HepG2 (cell line): ENCODE results near the gene BATF2. TPM values are rescaled to one million over a fixed set of nuclear protein-coding genes. Genes with fewer than 3 reads are reported as not detected.

ENCODE experiments used
- DBP ChIP-seq: sonication (generic); formaldehyde crosslinking; IDR thresholded peaks from 2 replicates; pipeline ENCODE4 v1.4.0; 2020; ENCODE audit warnings: missing genetic modification reagents; ENCODE audit errors: not compliant biosample characterization
- FOXC1 ChIP-seq: sonication (generic); formaldehyde crosslinking; IDR thresholded peaks from 2 replicates; pipeline ENCODE4 v1.8.0; 2022; ENCODE audit warnings: mild to moderate bottlenecking, missing genetic modification reagents, borderline replicate concordance
- GABPA ChIP-seq, 2 experiments: IDR thresholded peaks; 2 replicates each; pipeline ENCODE4 v1.6.1; 2011 to 2016; ENCODE audit warnings: low read depth in 2 of 2, low read length in 1 of 2, missing biosample characterization in 1 of 2, missing genetic modification characterization in 1 of 2
- GLI4 ChIP-seq: sonication (generic); formaldehyde crosslinking; IDR thresholded peaks from 2 replicates; pipeline ENCODE4 v1.5.1; 2020; ENCODE audit warnings: missing genetic modification reagents, mild to moderate bottlenecking, moderate library complexity, borderline replicate concordance
- GTF2F1 ChIP-seq: fragments of 150-350 bp; IDR thresholded peaks from 2 replicates; pipeline ENCODE4 v1.6.1; 2014; ENCODE audit warnings: low read length
- HDAC6 ChIP-seq: fragments of 200-600 bp; sonication (generic); IDR thresholded peaks from 2 replicates; pipeline ENCODE4 v1.7.0; 2017; ENCODE audit warnings: mild to moderate bottlenecking, antibody characterized with exemption, low read length, low read depth
- KDM1A ChIP-seq: IDR thresholded peaks from 2 replicates; pipeline ENCODE4 v1.6.1; 2016; ENCODE audit warnings: missing compliant biosample characterization
- NCOA5 ChIP-seq: sonication (generic); formaldehyde crosslinking; IDR thresholded peaks from 2 replicates; pipeline ENCODE4 v1.4.0; 2020; ENCODE audit warnings: missing genetic modification reagents
- PLRG1 ChIP-seq: fragments of 450-650 bp; conservative IDR thresholded peaks from 2 replicates; pipeline ENCODE4 v1.6.1; 2016
- RNF2 ChIP-seq: fragments of 450-650 bp; conservative IDR thresholded peaks from 2 replicates; pipeline ENCODE4 v1.6.1; 2016; ENCODE audit warnings: low read depth
- SMAD1 ChIP-seq: sonication (generic); formaldehyde crosslinking; IDR thresholded peaks from 2 replicates; pipeline ENCODE4 v1.4.0; 2020; ENCODE audit warnings: missing genetic modification reagents, low read depth, mild to moderate bottlenecking, borderline replicate concordance
- TBX2 ChIP-seq: sonication (generic); formaldehyde crosslinking; IDR thresholded peaks from 2 replicates; pipeline ENCODE4 v1.5.0; 2020; ENCODE audit warnings: missing genetic modification reagents, mild to moderate bottlenecking, borderline replicate concordance
- ZNF329 ChIP-seq: sonication (generic); formaldehyde crosslinking; IDR thresholded peaks from 2 replicates; pipeline ENCODE4 v1.9.0; 2021; ENCODE audit warnings: low read depth, mild to moderate bottlenecking, missing genetic modification reagents
- ZNF34 ChIP-seq: sonication (generic); formaldehyde crosslinking; IDR thresholded peaks from 2 replicates; pipeline ENCODE4 v1.4.0; 2020; ENCODE audit warnings: mild to moderate bottlenecking, missing genetic modification reagents, borderline replicate concordance
- ZNF44 ChIP-seq: sonication (generic); formaldehyde crosslinking; IDR thresholded peaks from 2 replicates; pipeline ENCODE4 v1.5.1; 2020; ENCODE audit warnings: mild to moderate bottlenecking, missing genetic modification reagents
- ZNF780A ChIP-seq: sonication (generic); formaldehyde crosslinking; IDR thresholded peaks from 2 replicates; pipeline ENCODE4 v1.8.0; 2022; ENCODE audit warnings: mild to moderate bottlenecking, missing genetic modification reagents, moderate library complexity
- ZSCAN12 ChIP-seq: sonication (generic); formaldehyde crosslinking; IDR thresholded peaks from 2 replicates; pipeline ENCODE4 v1.9.0; 2021; ENCODE audit warnings: mild to moderate bottlenecking, missing genetic modification reagents
- ZSCAN22 ChIP-seq: sonication (generic); formaldehyde crosslinking; IDR thresholded peaks from 2 replicates; pipeline ENCODE4 v1.4.0; 2020; ENCODE audit warnings: mild to moderate bottlenecking, missing genetic modification reagents
- polyA plus RNA-seq, 8 experiments: library from polyadenylated mRNA; depleted of rRNA in 3 of 8; stranded (reverse) in 7 of 8; unstranded in 1 of 8; fragments of >200 nt; fragmentation: Illumina TruSeq in 4 of 8; extraction: Trizol in 4 of 8; gene quantifications; 2 replicates each; pipeline versions ENCODE4 v1.2.1 to v1.2.3, GENCODE V29; 2011 to 2016; ENCODE audit warnings: low read depth in 4 of 8, missing spikeins in 1 of 8, mixed read lengths in 1 of 8; ENCODE audit not compliant: insufficient read depth in 1 of 8
- total RNA-seq, 5 experiments: library from RNA; depleted of rRNA; stranded (reverse); fragments of >200 nt; fragmentation: Illumina TruSeq; extraction: Trizol; gene quantifications; 2 replicates each; pipeline ENCODE4 v1.2.3, GENCODE V29; 2016; ENCODE audit warnings: low read depth in 1 of 5
- TF ChIP-seq, protein P1 (sequence below): sonication (generic); formaldehyde crosslinking; IDR thresholded peaks from 2 replicates; pipeline ENCODE4 v1.4.0; 2020; ENCODE audit warnings: missing genetic modification reagents
- TF ChIP-seq, protein P2 (sequence below): sonication (generic); formaldehyde crosslinking; IDR thresholded peaks from 2 replicates; pipeline ENCODE4 v1.8.1; 2023; ENCODE audit warnings: missing genetic modification reagents, mild to moderate bottlenecking, borderline replicate concordance

The BATF2 gene
- total and polyA plus RNA-seq, 2 of the 13 experiments (the other 11 are each of a cell fraction or from before 2014, with no cell fraction given), result 2.8 to 3.9 TPM

DNA sequence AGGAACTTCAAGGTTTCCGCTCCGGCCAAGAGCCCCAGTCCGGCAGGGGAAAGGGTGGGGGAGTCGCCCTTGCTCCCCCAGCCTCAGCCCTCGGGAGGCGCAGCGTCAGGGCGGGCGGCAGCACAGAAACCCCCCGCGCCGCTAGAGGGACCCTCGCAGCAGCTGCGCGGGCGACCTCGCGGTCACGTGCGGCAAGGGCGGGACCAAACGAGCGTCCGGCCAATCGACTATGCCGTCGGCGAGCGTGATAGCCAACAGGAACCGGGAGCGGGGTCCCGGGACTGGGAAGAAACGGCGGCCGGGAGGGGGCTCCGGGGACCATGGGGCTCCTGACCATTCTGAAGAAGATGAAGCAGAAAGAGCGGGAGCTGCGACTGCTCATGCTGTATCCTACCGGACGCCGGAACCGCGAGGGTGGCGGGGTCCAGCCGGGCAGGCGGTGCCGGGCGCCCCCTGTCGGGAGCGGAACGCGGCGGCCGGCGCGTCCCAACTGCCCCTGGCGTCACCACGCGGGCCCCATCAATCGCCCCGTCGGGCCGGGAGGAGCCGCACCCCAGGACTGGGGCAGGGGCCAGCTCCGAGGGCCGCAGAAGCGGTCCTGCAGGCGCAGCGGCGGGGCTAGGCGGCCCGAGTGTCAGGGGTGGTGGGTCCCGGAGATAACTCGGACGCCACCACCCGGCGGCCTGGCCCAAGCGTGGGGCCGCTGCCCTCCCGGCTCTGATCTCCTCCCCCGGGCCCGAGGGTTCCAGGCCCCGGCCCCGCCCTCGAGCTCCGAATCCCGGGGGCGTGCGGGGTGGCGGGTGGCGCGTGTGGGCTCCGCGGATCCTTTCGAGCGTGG lies 17.3 kb upstream of the BATF2 start, which contains the start of gene ARL2 (continued):
- peak; percentile 10; the same call in 1 of the 2 replicates for TF ChIP-seq TBX2 (CRISPR knock-in tag)
- no peak for TF ChIP-seq GLI4
- TF ChIP-seq ZSCAN22 (CRISPR knock-in tag), result peak; percentile 68
- no peak for TF ChIP-seq HDAC6
- no peak for TF ChIP-seq KDM1A
- peak; percentile 74; the same call in 1 of the 2 replicates for TF ChIP-seq ZNF329 (CRISPR knock-in tag)
- 0 out of 2 replicates have a peak, but pooled peaks have one; percentile 39 for TF ChIP-seq RNF2
- peak; percentile 36; the same call in 1 of the 2 replicates for TF ChIP-seq GABPA (IDR thresholded peaks at IDR 0.05; ENCODE audit: low read depth, low read length)
- peak; percentile 44 for TF ChIP-seq GABPA (CRISPR knock-in tag; IDR thresholded peaks at IDR 0.05; ENCODE audit: low read depth)
- 0 out of 2 replicates have a peak, but pooled peaks have one; percentile 58 for TF ChIP-seq ZNF44
- TF ChIP-seq SMAD1 (CRISPR knock-in tag), result no peak; the same call in 1 of the 2 replicates
- TF ChIP-seq PLRG1, result no peak
- TF ChIP-seq, protein P1, sequence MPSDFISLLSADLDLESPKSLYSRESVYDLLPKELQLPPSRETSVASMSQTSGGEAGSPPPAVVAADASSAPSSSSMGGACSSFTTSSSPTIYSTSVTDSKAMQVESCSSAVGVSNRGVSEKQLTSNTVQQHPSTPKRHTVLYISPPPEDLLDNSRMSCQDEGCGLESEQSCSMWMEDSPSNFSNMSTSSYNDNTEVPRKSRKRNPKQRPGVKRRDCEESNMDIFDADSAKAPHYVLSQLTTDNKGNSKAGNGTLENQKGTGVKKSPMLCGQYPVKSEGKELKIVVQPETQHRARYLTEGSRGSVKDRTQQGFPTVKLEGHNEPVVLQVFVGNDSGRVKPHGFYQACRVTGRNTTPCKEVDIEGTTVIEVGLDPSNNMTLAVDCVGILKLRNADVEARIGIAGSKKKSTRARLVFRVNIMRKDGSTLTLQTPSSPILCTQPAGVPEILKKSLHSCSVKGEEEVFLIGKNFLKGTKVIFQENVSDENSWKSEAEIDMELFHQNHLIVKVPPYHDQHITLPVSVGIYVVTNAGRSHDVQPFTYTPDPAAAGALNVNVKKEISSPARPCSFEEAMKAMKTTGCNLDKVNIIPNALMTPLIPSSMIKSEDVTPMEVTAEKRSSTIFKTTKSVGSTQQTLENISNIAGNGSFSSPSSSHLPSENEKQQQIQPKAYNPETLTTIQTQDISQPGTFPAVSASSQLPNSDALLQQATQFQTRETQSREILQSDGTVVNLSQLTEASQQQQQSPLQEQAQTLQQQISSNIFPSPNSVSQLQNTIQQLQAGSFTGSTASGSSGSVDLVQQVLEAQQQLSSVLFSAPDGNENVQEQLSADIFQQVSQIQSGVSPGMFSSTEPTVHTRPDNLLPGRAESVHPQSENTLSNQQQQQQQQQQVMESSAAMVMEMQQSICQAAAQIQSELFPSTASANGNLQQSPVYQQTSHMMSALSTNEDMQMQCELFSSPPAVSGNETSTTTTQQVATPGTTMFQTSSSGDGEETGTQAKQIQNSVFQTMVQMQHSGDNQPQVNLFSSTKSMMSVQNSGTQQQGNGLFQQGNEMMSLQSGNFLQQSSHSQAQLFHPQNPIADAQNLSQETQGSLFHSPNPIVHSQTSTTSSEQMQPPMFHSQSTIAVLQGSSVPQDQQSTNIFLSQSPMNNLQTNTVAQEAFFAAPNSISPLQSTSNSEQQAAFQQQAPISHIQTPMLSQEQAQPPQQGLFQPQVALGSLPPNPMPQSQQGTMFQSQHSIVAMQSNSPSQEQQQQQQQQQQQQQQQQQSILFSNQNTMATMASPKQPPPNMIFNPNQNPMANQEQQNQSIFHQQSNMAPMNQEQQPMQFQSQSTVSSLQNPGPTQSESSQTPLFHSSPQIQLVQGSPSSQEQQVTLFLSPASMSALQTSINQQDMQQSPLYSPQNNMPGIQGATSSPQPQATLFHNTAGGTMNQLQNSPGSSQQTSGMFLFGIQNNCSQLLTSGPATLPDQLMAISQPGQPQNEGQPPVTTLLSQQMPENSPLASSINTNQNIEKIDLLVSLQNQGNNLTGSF, result peak; percentile 33; the same call in 1 of the 2 replicates
- no peak for TF ChIP-seq DBP (CRISPR knock-in tag)
- TF ChIP-seq ZSCAN12 (CRISPR knock-in tag), result no peak
- TF ChIP-seq, protein P2, sequence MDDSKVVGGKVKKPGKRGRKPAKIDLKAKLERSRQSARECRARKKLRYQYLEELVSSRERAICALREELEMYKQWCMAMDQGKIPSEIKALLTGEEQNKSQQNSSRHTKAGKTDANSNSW (CRISPR knock-in tag), result no peak
- no peak for TF ChIP-seq ZNF780A
- peak; percentile 94 for TF ChIP-seq ZNF34 (CRISPR knock-in tag)
- no peak for TF ChIP-seq NCOA5
- TF ChIP-seq FOXC1 (CRISPR knock-in tag), result no peak
- TF ChIP-seq GTF2F1, result no peak
